NCI-H82 treated with DMSO at 0.1 percent for 48 hours (cell line): Measurements from ENCODE around the gene RNFT1.
A peak's percentile ranks its signal among the peaks of the same experiment; 100 is the strongest.
"Not testable (repeated sequence)": the region's sequence is repeated elsewhere in the genome, so short reads cannot be mapped to it uniquely, and the experiment has no call there.

Source experiments
- DNase-seq: peaks from one replicate; lab custom pipeline; 2025; ENCODE audit not compliant: unreplicated experiment; lab: John Stamatoyannopoulos, UW

The RNFT1 gene

DNA sequence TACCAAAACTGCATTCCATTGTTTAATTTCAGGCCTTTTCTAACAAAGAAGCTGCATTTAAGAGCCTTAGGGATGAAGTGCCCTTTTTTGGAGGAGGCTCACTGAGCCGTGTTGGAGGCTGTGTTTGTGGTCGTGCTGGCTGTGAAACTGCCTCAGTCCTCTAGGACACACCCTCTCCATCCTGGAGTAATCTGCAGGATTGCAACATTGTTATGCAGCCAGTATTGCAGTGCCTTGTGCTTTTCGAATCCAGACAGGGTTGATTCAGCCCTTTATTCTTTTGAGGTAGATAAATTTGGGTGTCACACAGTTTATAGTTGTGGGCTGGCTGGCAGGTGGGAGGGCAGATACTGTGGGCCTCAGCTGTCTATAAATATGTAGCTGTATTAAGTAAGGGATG, 33.8 kb downstream of the RNFT1 start:
- not testable (repeated sequence) for DNase-seq

DNA sequence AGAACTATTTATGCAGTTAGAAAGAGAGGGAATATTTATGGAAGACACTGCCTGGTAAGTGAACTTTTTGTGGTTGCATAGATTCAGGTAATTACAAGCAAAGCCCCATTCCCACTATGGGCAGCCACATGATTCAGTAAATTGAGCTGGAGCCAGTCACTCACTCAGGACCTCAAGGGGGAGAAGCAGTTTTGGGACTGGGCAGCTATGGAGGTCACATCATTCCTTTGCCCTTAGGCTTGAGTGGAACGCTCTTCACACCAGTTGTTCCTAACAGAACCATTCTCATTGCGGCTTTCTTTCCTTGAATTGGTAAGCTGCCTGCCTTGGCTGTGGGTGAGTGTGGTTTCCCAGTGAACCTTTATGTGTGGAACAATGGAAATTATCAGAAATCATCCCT, 34.4 kb downstream of the RNFT1 start:
- not testable (repeated sequence) for DNase-seq

DNA sequence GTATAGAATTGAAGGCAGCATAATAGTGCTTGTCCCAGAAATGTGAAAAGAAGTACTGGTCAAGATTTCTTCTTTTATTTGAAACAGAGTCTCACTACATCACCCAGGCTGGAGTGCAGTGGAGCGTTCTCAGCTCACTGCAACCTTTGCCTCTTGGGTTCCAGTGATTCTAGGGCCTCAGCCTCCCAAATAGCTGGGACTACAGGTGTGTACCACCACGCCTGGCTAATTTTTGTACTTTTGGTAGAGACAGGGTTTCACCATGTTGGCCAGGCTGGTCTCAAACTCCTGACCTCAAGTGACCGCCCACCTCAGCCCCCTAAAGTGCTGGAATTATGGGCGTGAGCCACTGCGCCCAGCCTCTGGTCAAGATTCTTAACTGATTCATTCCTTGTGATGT, 43.9 kb downstream of the RNFT1 start:
- DNase-seq = not testable (repeated sequence)

DNA sequence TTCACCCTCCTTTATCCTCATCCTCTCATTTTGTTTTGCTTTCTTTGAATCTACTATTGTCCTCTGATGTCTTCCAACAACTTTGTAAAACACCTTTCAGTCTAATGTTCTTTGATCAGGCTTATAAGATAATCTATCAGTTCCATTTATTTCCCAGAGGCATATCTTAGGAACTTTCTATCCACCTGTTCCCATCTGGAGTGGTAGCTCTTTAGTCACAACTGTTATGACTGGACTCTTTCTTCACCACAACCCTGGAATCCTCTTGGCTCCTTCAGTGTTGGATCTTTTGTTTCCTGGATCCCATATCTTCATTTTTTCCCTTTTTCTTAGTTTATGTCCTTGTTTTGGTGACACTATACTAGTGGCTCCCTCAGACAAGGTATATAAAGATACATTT, 48.1 kb downstream of the RNFT1 start:
- no peak for DNase-seq

DNA sequence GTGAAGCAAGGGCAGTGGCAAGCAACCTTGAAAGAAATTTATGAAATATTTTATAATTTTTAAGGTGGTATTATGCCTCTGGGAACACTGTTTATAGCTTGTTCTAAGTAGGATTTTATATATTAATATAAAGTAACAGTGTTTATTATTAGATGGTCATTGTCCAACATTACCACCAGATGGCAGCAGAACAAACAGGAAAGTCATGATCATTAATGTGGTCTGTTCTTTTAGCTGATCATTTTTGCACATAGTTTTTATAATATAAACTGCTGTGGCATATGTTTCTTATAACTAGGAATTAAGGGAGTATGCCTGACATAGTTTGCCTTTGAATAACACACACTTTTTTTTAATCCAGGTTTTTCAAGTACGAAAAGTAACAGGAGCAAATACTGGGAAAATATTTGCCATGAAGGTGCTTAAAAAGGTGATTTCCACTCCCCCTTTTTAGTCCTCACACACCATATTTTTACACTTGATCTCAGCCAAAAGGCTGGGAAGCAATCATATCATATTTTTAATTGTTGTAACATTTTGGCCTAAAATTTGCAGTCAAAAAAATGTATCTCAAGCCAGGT, 50.2 kb downstream of the RNFT1 start:
- peak; percentile 29 for DNase-seq

DNA sequence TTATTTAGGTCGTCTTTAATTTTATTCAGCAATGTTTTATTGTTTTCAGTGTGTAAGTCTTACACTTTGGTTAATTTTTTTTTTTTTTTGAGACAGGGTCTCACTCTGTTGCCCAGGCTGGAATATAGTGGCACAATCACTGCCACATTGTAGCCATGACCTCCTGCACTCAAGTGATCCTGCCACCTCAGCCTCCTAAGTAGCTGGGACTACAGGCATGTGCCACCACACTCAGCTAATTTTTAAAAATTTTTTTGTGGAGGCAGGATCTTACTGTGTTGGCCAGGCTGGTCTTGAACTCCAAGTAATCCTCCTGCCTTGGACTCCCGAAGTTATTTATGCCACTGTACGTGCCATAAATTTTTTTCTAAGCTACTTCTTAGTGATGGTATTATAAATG, 57.1 kb downstream of the RNFT1 start:
- DNase-seq = no peak

DNA sequence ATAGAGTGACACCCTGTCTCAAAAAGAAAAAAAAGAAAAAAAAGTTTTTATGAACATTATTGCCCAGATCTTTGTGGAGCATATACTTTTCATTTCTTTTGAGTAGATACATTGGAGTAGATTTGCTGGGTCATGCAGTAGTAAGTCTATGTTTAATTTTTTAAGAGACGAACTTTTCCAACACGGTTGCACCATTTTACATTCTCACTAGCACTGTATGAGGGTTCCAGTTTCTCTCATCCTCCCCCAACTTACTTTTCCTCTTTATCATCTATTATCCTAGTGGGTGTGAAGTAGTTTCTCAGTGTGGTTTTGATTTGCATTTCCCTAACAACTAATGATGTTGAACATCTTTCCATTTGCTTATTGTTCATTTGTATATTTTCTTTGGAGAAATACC, 61.1 kb downstream of the RNFT1 start:
- no peak for DNase-seq
